Fibroblast of skin of back (primary cell): ENCODE results near the gene SLC6A12.

Experiments
- DNase-seq: peaks from one replicate; pipeline ENCODE4 v3.0.0-alpha.2; 2013

Gene SLC6A12

GRCh38 chr12:176321-177181, 37.4 kb downstream of the SLC6A12 start:
- DNase-seq: peak; percentile 84

DNA sequence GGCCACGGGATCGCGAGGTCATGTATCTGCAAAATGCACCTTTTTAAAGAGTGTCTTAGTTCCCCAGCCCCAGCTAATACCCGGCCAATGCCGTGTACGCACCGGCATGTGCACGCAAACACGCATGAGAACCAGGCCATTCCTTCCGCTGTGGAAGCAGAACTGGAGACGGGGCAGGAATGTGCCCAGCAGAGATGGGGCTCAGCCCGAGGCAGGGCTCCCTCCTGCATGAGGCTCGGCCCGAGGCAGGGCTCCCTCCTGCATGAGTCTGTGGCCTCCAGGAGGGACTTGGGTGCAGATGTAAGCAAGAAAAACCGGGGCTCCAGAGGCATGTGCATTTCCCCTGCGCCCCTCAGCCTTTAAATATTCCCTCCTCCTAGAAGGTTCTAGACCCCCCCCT, 38.2 kb downstream of the SLC6A12 start:
- DNase-seq: no peak

- no peak for DNase-seq
Measured at GRCh38 chr12:175250-175649, 38.7 kb downstream of the SLC6A12 start.

- no peak for DNase-seq
Measured at GRCh38 chr12:174596-174995, 39.4 kb downstream of the SLC6A12 start.

GRCh38 chr12:174124-174523, 39.8 kb downstream of the SLC6A12 start:
- no peak for DNase-seq

GRCh38 chr12:172732-173161, 41.2 kb downstream of the SLC6A12 start:
- DNase-seq: no peak

GRCh38 chr12:171743-172676, 41.9 kb downstream of the SLC6A12 start:
- no peak for DNase-seq

DNA sequence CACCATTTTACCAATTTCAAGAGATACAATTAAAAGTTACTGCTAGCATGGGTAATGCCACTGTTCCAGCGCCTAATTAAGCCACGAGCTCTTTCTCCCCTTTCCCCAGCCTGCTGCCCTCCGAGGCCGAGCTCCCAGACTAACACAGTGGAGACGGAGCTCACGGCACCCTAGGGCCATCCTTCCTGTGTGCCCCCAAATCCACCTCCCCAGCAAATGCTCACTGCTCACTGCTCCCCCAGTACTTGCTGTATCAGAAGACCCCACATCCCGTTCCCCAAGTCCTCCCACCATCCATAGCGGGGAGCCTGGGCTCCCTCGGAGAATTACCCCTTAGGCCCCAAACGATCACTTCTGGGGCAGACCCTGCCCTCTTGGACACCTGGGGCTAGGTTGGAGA, 42.7 kb downstream of the SLC6A12 start:
- no peak for DNase-seq

- no peak for DNase-seq
Measured at GRCh38 chr12:170371-171225, 43.4 kb downstream of the SLC6A12 start.

DNA sequence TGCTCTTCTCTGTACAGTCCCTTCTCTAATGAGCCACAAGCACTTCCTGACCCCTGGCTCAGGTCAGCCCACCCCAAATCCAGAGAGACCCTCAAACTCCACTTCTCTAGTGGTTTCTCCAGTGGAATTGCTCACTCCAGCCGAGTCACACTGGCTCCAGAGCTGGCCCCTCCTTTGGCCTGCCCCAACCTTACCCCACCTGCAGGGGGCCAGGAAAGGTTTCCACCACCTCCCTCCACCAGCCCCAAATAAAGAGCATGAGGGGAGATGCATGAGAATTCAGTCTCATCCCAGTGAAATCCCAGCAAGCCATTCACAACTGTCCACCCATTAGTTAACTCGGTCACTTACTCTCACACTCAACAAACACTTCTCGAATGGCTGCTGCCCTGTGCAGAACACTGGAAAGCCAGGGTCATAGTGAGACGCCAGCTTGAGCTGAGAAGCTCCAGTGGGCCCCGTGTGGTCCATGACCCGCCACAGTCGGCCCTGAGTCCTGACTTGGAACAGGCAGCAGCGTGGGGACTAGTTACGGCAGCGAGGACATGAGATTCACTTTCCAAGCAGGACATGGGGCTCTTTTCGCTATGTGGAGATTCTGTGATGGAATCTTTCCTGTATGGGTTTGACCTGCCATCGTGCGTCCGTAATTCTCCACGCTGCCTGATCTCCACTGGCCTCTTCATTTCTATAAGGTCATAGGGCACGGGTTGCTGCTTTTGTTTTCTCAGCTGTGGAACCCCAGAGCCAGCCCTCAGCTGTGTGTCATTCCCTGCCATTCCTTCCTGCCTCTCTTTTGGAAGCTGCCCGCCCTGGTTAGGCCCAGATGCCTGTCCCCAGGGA, 44.2 kb downstream of the SLC6A12 start:
- no peak for DNase-seq

GRCh38 chr12:168763-169525, 45.0 kb downstream of the SLC6A12 start:
- DNase-seq: peak; percentile 44

DNA sequence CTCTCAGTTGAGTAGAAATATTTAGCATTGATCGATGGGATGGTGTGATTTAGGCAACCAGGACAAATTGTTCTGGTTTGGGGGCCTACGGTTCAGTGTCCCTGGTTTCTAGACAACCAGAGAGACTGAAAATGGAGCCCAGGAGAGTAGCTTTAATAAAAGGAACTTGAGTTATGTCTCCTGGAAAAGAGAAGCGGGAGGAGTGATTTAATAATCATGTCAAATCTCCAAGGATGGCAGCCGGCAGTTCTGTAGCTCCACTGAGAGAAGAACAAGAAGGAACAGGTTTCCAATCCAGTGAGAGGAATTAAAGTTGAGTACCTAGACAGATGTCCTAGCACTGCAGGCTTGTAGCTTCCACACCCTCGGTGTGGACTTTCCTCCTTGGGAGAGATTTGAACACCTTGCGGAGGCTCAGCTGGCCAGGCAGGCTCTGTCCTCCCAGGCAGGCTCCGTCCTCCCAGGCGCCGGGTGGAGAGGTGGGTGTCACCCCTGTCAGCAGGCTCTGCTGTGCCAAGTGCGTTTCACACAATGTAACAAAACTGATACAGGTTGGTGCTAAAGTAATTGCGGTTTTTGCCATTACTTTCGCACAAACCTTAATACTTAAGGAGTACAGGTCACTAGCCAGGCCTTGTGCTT, 45.9 kb downstream of the SLC6A12 start:
- no peak for DNase-seq

DNA sequence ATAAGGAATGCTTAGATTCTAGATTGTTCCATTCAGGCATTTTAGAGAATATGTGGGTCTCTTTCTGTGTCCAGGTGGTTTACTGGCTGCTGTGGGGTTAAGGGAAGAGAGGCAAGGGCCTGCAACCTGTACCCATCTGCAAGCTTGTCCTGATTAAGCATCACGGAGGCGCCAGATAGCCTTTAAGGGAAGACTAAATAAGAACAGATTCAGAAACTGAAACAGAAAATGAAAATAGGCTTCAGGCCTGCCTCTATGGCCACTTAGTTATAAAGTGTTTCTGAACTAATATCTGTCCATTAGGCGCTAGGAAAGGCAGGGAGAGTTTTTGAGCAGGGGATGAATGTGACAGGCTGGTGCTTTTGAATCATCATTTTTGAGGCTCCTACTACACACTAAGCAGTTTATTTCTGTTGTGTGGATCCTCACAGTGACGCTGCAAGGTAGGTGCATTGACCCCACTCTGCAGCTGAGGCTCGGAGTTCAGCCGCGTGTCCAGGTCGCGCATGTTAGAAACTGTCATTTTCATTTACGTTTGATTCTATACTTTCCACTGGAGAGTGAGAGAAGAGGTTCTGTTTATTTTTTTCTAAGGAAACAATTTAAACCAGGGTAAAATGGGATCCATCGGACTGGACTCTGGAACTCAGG, 47.4 kb downstream of the SLC6A12 start:
- DNase-seq: no peak

- no peak for DNase-seq
Measured at GRCh38 chr12:165862-166368, 48.0 kb downstream of the SLC6A12 start.

DNA sequence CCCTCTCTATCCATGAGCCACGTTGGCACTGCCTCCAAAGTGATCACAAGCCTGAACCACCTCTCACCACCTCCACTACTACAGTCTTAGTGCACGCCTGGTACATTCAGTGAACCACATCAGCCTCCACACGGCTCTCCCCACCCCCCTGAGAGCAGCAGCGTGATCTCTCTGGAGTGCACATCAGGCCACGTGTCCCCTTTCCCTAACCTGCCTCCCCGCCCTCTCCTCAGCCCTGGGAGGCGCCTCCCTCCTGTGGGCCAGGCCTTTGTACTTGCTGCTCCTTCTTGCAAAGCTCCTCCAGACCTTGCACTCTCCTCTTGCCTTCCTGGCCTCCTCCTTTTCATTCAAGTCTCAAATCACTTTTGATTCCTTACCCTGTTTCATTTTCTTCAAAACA, 49.8 kb downstream of the SLC6A12 start:
- DNase-seq: no peak

DNA sequence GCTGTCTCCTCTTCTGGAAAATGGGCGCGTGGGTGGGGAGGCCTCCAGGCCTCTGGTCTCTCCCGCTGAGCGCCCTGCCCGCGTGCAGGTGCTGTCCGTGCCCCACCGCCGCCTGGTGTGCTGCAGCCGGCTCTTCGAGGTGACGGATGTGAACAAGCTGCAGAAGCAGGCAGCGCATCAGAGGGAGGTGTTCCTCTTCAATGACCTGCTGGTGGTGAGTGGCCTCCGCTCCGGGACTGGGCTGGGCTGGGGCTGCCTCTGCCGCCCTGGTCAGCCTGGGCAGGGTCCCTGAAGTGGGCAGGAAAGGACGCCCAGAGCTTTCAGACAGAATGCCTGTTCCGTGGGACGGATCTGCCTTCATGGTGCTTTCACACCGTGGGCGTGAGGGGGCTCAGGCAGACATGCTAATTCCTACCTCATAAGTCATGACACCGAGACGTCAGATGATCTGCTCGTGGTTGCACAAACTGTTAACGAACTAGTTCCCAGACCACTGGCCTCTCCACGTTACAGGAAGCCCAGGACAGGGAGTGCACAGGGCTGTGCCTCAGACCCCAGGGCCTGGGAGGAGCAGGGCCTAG, 50.5 kb downstream of the SLC6A12 start:
- DNase-seq: no peak

- no peak for DNase-seq
Measured at GRCh38 chr12:162467-163307, 51.3 kb downstream of the SLC6A12 start.

DNA sequence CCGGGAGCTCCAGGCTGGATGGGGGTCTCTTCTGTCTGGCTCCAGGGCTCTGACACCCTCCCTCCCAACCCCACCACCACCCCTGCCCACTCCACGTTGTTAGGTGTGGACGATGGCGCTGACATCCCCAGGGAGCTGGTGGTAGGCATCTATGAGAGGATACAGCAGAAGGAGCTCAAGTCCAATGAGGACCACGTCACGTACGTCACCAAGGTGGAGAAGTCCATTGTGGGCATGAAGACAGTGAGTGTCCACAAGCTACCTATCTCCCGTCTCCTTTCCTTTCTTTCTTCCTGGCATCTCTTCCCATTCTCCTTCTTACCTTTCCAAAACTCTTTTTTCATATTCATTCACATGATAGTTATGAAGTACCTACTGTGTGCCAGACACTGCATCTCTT, 52.1 kb downstream of the SLC6A12 start:
- no peak for DNase-seq
